ENCODE data around the gene TRIM71. TPM values are rescaled to one million over a fixed set of nuclear protein-coding genes. Genes with fewer than 3 reads are reported as not detected.

The TRIM71 gene
- total RNA-seq, 1 experiment from 2014 or later: 274 TPM

GRCh38 chr3:32816439-32817256 lies 1.1 kb upstream of the TRIM71 start (continued):
- TF ChIP-seq ZBTB43 (CRISPR knock-in tag; IDR thresholded peaks at IDR 0.05): 0 out of 2 replicates have a peak, but pooled peaks have one; percentile 30
- TF ChIP-seq AFF4 (CRISPR knock-in tag; IDR thresholded peaks at IDR 0.05; ENCODE audit: borderline replicate concordance): peak; percentile 89; the same call in 1 of the 2 replicates
- no peak for TF ChIP-seq NR2C2 (CRISPR knock-in tag; IDR thresholded peaks at IDR 0.05)
- TF ChIP-seq, protein P1, sequence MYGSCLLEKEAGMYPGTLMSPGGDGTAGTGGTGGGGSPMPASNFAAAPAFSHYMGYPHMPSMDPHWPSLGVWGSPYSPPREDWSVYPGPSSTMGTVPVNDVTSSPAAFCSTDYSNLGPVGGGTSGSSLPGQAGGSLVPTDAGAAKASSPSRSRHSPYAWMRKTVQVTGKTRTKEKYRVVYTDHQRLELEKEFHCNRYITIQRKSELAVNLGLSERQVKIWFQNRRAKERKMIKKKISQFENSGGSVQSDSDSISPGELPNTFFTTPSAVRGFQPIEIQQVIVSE (CRISPR knock-in tag; IDR thresholded peaks at IDR 0.05; ENCODE audit: borderline replicate concordance): no peak
- TF ChIP-seq SOX15 (CRISPR knock-in tag; IDR thresholded peaks at IDR 0.05): no peak
- TF ChIP-seq OVOL2 (CRISPR knock-in tag; IDR thresholded peaks at IDR 0.05; ENCODE audit: borderline replicate concordance): no peak
- TF ChIP-seq, protein P2, sequence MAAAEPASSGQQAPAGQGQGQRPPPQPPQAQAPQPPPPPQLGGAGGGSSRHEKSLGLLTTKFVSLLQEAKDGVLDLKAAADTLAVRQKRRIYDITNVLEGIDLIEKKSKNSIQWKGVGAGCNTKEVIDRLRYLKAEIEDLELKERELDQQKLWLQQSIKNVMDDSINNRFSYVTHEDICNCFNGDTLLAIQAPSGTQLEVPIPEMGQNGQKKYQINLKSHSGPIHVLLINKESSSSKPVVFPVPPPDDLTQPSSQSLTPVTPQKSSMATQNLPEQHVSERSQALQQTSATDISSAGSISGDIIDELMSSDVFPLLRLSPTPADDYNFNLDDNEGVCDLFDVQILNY (CRISPR knock-in tag; IDR thresholded peaks at IDR 0.05): peak; percentile 78
- no peak for TF ChIP-seq TCF7 (CRISPR knock-in tag; IDR thresholded peaks at IDR 0.05; ENCODE audit: low read depth)
- no peak for TF ChIP-seq ZNF317 (CRISPR knock-in tag; IDR thresholded peaks at IDR 0.05; ENCODE audit: borderline replicate concordance, low read depth)
- peak; percentile 79; the same call in 1 of the 2 replicates for TF ChIP-seq ETV6 (CRISPR knock-in tag; IDR thresholded peaks at IDR 0.05)
- TF ChIP-seq JAZF1 (CRISPR knock-in tag; IDR thresholded peaks at IDR 0.05): no peak
- TF ChIP-seq, protein P3, sequence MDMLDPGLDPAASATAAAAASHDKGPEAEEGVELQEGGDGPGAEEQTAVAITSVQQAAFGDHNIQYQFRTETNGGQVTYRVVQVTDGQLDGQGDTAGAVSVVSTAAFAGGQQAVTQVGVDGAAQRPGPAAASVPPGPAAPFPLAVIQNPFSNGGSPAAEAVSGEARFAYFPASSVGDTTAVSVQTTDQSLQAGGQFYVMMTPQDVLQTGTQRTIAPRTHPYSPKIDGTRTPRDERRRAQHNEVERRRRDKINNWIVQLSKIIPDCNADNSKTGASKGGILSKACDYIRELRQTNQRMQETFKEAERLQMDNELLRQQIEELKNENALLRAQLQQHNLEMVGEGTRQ (CRISPR knock-in tag; IDR thresholded peaks at IDR 0.05): no peak
- TF ChIP-seq ELF4 (CRISPR knock-in tag; IDR thresholded peaks at IDR 0.05; ENCODE audit: low read depth): no peak
- TF ChIP-seq HMGXB4 (CRISPR knock-in tag; IDR thresholded peaks at IDR 0.05): no peak; the same call in 1 of the 2 replicates
- no peak for TF ChIP-seq CTCF (IDR thresholded peaks at IDR 0.05)
- no peak for TF ChIP-seq CREB1 (CRISPR knock-in tag; IDR thresholded peaks at IDR 0.05)
- no peak for TF ChIP-seq ESRRA (CRISPR knock-in tag; IDR thresholded peaks at IDR 0.05; ENCODE audit: borderline replicate concordance)
- peak; percentile 27; the same call in 1 of the 2 replicates for TF ChIP-seq ZNF263 (CRISPR knock-in tag; IDR thresholded peaks at IDR 0.05; ENCODE audit: low read depth)
- TF ChIP-seq ZNF219 (CRISPR knock-in tag; IDR thresholded peaks at IDR 0.05; ENCODE audit: borderline replicate concordance): no peak
- no peak for TF ChIP-seq CBFB (CRISPR knock-in tag; IDR thresholded peaks at IDR 0.05; ENCODE audit: low read depth)
- no peak; the same call in 1 of the 2 replicates for TF ChIP-seq CREM (CRISPR knock-in tag; IDR thresholded peaks at IDR 0.05)
- no peak for TF ChIP-seq RELA (CRISPR knock-in tag; IDR thresholded peaks at IDR 0.05; ENCODE audit: borderline replicate concordance)
- TF ChIP-seq FOXJ3 (CRISPR knock-in tag; IDR thresholded peaks at IDR 0.05; ENCODE audit: borderline replicate concordance): no peak
- no peak for TF ChIP-seq TEAD4 (CRISPR knock-in tag; IDR thresholded peaks at IDR 0.05)
- TF ChIP-seq, protein P4, sequence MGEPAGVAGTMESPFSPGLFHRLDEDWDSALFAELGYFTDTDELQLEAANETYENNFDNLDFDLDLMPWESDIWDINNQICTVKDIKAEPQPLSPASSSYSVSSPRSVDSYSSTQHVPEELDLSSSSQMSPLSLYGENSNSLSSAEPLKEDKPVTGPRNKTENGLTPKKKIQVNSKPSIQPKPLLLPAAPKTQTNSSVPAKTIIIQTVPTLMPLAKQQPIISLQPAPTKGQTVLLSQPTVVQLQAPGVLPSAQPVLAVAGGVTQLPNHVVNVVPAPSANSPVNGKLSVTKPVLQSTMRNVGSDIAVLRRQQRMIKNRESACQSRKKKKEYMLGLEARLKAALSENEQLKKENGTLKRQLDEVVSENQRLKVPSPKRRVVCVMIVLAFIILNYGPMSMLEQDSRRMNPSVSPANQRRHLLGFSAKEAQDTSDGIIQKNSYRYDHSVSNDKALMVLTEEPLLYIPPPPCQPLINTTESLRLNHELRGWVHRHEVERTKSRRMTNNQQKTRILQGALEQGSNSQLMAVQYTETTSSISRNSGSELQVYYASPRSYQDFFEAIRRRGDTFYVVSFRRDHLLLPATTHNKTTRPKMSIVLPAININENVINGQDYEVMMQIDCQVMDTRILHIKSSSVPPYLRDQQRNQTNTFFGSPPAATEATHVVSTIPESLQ (CRISPR knock-in tag; IDR thresholded peaks at IDR 0.05): no peak
